Measurements from ENCODE around the gene CEP135.

- TF ChIP-seq POLR2A (IDR thresholded peaks at IDR 0.05; ENCODE audit: low read depth, low read length) (no peak), SPI1 (IDR thresholded peaks at IDR 0.05; ENCODE audit: low read depth, low read length) (no peak), POLR2AphosphoS5 (IDR thresholded peaks at IDR 0.05; ENCODE audit: low read depth, low read length) (no peak)
Measured at GRCh38 chr4:55959655-55960054, 10.9 kb downstream of the CEP135 start.
